Dedifferentiated amniotic fluid mesenchymal stem cell (primary cell): Measurements from ENCODE around the gene UCN3.
"Not testable (repeated sequence)": the region's sequence is repeated elsewhere in the genome, so short reads cannot be mapped to it uniquely, and the experiment has no call there.

Source experiments
- DNase-seq: peaks from one replicate; pipeline ENCODE4 v3.0.0-alpha.2; 2016; ENCODE audit errors: extremely low spot score

UCN3 gene

GRCh38 chr10:5369362-5370158, 4.8 kb downstream of the UCN3 start:
- no peak for DNase-seq

GRCh38 chr10:5370493-5371352, 6.0 kb downstream of the UCN3 start:
- no peak for DNase-seq

DNA sequence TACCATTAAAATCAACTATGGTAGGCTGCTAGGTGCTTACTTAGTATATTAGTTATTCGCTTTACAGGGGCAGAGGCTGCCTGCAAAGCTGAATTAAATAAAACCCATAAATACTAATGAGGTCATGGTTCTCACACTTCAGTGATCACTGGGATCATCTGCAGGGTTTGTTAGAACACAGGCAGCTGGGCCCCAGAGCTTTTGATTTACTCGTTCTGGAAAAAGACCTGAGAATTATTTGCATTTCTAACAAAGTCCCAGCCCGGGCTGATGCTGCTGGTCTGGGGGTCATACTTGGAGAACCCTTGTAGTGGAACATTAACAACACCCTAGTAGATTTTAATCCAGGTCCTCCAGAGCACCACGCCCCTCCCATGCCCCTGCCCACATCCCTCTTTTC, 8.5 kb downstream of the UCN3 start:
- DNase-seq: no peak

GRCh38 chr10:5373891-5374611, 9.3 kb downstream of the UCN3 start:
- no peak for DNase-seq

GRCh38 chr10:5376450-5376849, 11.7 kb downstream of the UCN3 start:
- DNase-seq: no peak

DNA sequence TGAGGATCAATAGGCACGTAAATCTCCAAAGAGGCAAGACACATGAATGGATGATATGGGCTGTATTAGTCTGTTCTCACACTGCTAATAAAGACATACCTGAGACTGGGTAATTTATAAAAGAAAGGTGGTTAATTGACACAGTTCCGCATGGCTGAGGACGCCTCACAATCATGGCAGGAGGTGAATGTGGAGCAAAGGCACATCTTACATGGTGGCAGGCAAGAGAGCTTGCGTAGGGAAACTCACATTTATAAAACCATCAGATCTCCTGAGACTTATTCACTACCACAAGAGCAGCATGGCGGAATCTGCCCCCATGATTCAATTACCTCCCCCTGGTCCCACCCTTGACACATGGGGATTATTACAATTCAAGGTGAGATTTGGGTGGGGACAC, 14.4 kb downstream of the UCN3 start:
- not testable (repeated sequence) for DNase-seq

GRCh38 chr10:5380395-5380794, 15.6 kb downstream of the UCN3 start:
- not testable (repeated sequence) for DNase-seq

GRCh38 chr10:5381187-5381586, 16.4 kb downstream of the UCN3 start:
- no peak for DNase-seq

DNA sequence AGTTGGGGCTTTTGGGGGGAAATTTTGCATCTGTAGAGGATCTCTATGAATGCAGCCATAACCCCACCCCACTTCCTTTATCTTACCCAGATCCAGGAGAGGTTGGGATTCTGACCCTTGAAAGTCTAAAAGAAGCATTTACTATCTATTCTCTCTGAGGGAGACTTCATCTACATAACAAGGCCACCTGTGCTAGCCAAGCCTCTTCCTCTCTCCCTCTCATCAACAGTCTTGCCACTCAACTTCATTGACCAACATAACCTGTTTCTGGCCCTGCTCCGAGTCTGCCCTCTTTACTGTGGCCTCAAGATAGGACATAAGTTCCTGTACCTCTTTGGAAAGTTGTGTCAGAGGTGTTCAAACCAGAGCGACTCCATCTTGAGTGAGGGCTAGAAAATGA, 20.5 kb downstream of the UCN3 start:
- no peak for DNase-seq

- no peak for DNase-seq
Observed at GRCh38 chr10:5387169-5387568, 22.4 kb downstream of the UCN3 start.

GRCh38 chr10:5390607-5391205, 25.9 kb downstream of the UCN3 start:
- DNase-seq: no peak

DNA sequence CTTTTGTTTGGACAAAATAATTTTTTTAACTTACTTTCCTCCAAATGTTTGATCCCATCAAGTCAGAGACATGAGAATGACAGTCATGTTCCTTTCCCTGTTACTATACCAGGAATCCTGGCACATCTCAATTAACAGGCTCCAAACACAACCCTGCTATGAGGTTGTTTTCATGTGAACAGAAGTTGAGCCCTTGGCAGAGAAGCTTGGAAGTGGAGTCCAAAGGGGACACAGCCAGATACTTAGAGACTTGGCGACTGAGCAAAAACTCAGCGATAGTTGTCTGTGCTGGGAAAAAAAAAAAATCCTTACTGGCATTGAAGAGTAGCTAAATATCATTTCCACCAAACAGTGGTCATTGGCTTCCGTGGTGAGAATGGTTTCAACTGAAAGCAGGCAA, 27.0 kb downstream of the UCN3 start:
- DNase-seq: no peak

- no peak for DNase-seq
Observed at GRCh38 chr10:5393529-5393928, 28.8 kb downstream of the UCN3 start.

GRCh38 chr10:5395168-5395567, 30.4 kb downstream of the UCN3 start:
- DNase-seq: no peak

- no peak for DNase-seq
Observed at GRCh38 chr10:5396556-5397300, 32.0 kb downstream of the UCN3 start.

DNA sequence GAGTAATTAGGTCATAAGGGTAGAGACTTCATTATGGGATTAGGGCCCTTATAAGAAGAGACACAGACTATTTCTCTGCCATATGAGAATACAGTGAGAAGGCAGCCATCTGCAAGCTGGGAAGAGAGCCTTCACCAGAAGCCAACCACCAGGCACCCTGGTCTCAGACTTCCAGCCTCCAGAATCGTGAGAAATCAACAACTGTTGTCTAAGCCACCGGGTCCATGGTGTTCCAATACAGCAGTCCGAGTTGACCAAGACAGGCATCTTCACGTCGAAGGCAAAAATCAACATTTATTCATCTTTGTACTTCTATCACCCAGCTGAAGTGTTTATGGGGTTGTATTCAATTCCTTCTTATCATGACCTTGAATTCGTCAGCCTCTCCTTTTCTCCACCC, 34.6 kb downstream of the UCN3 start:
- no peak for DNase-seq

DNA sequence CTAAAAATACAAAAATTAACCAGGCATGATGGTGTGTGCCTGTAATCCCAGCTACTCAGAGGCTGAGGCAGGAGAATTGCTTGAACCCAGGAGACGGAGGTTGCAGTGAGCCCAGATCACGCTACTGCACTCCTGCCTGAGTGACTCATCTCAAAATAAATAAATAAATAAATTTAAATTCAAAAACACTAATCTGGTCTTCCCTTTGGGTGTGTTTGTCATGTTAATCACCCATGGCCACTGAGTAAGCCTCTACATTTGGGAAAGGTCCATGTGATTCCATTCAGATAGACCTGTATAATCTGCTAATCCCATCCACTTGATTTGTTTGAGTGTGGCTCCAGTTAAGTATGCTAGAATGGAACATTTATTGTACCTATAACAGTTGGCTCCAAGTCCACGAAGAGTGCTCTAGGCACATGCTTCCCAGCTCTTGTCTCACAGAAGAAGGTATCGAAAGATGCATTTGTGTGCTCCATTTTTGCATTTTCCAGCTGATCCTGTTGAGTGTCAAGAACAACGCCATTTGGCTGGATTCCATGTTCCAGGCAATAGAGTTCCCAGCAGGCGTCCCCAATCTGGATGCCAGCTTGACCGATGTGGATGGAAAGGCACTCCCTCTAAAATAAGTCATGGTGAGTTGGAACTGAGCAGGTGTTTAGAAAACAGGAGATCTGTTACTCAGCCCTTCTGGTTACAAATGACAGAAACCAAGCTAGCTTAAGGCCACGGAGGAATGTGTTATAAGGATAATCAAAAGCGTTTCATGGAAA, 35.9 kb downstream of the UCN3 start:
- no peak for DNase-seq

DNA sequence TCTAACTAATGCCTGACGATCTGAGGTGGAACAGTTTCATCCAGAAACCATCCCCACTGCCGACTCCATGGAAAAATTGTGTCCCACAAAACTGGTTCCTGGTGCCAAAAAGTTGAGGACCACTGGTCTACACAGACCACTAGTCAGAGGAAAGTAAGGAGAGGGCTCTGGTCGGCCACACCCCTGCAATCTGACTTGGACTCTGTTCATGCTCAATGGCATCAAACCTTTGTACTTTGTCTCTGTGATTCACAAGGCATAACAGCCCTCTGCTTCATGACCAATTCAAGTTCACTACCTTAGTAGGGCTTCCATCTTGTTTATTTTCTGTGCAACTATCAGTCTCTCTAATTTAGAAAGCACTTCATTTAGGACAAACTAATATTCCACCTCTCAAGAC, 38.0 kb downstream of the UCN3 start:
- DNase-seq: no peak

- DNase-seq: no peak
Observed at GRCh38 chr10:5404208-5405041, 39.7 kb downstream of the UCN3 start, which contains the start of gene TUBAL3. TUBAL3 (minus strand) TSS chr10:5404828; CDS start chr10:5404792, 36 bp downstream.
